Neural progenitor cell (in vitro differentiated cells): ENCODE measurements around the gene GPR148. TPM values are rescaled to one million over a fixed set of nuclear protein-coding genes. Genes with fewer than 3 reads are reported as not detected.

ENCODE experiments used
- DNase-seq: peaks from one replicate; pipeline ENCODE4 v3.0.0-alpha.2; 2016; ENCODE audit warnings: low spot score
- H2AFZ ChIP-seq: fragments of 200-600 bp; sonication (generic); replicated peaks from 2 replicates; pipeline ENCODE4 v1.6.1; 2016; ENCODE audit warnings: antibody characterized with exemption
- H3F3A ChIP-seq: fragments of 200-600 bp; sonication (generic); 2 replicates; pipeline ENCODE4 v1.6.1; 2016; ENCODE audit warnings: antibody characterized with exemption, low read depth
- H3K27ac ChIP-seq: fragments of 200-600 bp; sonication (generic); 2 replicates; pipeline ENCODE4 v1.5.1; 2016; ENCODE audit warnings: mild to moderate bottlenecking
- H3K27me3 ChIP-seq: fragments of 200-600 bp; sonication (generic); 2 replicates; pipeline ENCODE4 v1.6.1; 2016; ENCODE audit warnings: mild to moderate bottlenecking, moderate library complexity
- H3K36me3 ChIP-seq: fragments of 200-600 bp; sonication (generic); 2 replicates; pipeline ENCODE4 v1.5.1; 2016
- H3K4me1 ChIP-seq: fragments of 200-600 bp; sonication (generic); 2 replicates; pipeline ENCODE4 v1.6.1; 2016; ENCODE audit warnings: mixed run types
- H3K4me2 ChIP-seq: fragments of 200-600 bp; sonication (generic); 2 replicates; pipeline ENCODE4 v1.6.1; 2016
- H3K4me3 ChIP-seq: fragments of 200-600 bp; sonication (generic); 2 replicates; pipeline ENCODE4 v1.5.1; 2016
- H3K79me2 ChIP-seq: fragments of 200-600 bp; sonication (generic); 2 replicates; pipeline ENCODE4 v1.6.1; 2016; ENCODE audit warnings: low read depth
- H3K9ac ChIP-seq: fragments of 200-600 bp; sonication (generic); 2 replicates; pipeline ENCODE4 v1.6.1; 2016
- H3K9me3 ChIP-seq: fragments of 200-600 bp; sonication (generic); 2 replicates; pipeline ENCODE4 v1.5.1; 2016; ENCODE audit warnings: low read depth
- H4K20me1 ChIP-seq: fragments of 200-600 bp; sonication (generic); 2 replicates; pipeline ENCODE4 v1.6.1; 2016; ENCODE audit warnings: low read depth
- H3K27ac Mint-ChIP-seq: 3 replicates; pipeline ENCODE4 v1.8.0; 2021; ENCODE audit warnings: mixed read lengths
- H3K27me3 Mint-ChIP-seq: 2 replicates; pipeline ENCODE4 v1.8.0; 2022; ENCODE audit warnings: low read depth, mild to moderate bottlenecking, inconsistent platforms, moderate library complexity, mixed read lengths; ENCODE audit not compliant: insufficient read depth
- H3K36me3 Mint-ChIP-seq: 3 replicates; pipeline ENCODE4 v1.8.0; 2021; ENCODE audit warnings: mixed read lengths
- H3K4me1 Mint-ChIP-seq: 3 replicates; pipeline ENCODE4 v1.8.0; 2021; ENCODE audit warnings: mixed read lengths
- H3K4me3 Mint-ChIP-seq: 3 replicates; pipeline ENCODE4 v1.8.0; 2021; ENCODE audit warnings: mild to moderate bottlenecking, moderate library complexity, mixed read lengths
- H3K9me3 Mint-ChIP-seq: 3 replicates; pipeline ENCODE4 v1.8.0; 2020; ENCODE audit warnings: mixed read lengths
- EZH2 ChIP-seq: fragments of 200-600 bp; sonication (generic); IDR thresholded peaks from 2 replicates; pipeline ENCODE4 v1.6.1; 2017; ENCODE audit warnings: antibody characterized with exemption, mild to moderate bottlenecking, moderate library complexity
- EZH2phosphoT487 ChIP-seq: fragments of 200-600 bp; sonication (generic); IDR thresholded peaks from 2 replicates; pipeline ENCODE4 v1.6.1; 2017; ENCODE audit warnings: antibody characterized with exemption
- total RNA-seq: library from RNA; depleted of rRNA; stranded (reverse); fragments of >200 nt; gene quantifications from 2 replicates; pipeline ENCODE4 v1.2.3, GENCODE V29; 2015; ENCODE audit warnings: low replicate concordance
- TF ChIP-seq, protein P1 (sequence below): fragments of 200-600 bp; sonication (generic); IDR thresholded peaks from 2 replicates; pipeline ENCODE4 v1.5.1; 2017; ENCODE audit warnings: antibody characterized with exemption, mild to moderate bottlenecking

The GPR148 gene
- total RNA-seq, 1 donor from 2014 or later = not detected

GRCh38 chr2:130768191-130768855 is 39.5 kb downstream of the GPR148 start:
- no peak for TF ChIP-seq EZH2phosphoT487
- TF ChIP-seq, protein P1, sequence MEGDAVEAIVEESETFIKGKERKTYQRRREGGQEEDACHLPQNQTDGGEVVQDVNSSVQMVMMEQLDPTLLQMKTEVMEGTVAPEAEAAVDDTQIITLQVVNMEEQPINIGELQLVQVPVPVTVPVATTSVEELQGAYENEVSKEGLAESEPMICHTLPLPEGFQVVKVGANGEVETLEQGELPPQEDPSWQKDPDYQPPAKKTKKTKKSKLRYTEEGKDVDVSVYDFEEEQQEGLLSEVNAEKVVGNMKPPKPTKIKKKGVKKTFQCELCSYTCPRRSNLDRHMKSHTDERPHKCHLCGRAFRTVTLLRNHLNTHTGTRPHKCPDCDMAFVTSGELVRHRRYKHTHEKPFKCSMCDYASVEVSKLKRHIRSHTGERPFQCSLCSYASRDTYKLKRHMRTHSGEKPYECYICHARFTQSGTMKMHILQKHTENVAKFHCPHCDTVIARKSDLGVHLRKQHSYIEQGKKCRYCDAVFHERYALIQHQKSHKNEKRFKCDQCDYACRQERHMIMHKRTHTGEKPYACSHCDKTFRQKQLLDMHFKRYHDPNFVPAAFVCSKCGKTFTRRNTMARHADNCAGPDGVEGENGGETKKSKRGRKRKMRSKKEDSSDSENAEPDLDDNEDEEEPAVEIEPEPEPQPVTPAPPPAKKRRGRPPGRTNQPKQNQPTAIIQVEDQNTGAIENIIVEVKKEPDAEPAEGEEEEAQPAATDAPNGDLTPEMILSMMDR = peak; percentile 20
- DNase-seq = no peak
- no peaks in the 10 kb centered on the region for H3K79me2 ChIP-seq
- Mint-ChIP-seq H3K4me3 (no peak overlapping the region), H3K4me1 (no peaks in the 10 kb centered on the region), H3K36me3 (no peaks in the 10 kb centered on the region), H3K27me3 (peaks cover 7% of the 10 kb centered on the region), H3K9me3 (peaks cover 15% of the 10 kb centered on the region), H3K27ac (no peak overlapping the region)
- no peak overlapping the region for H3K4me2 ChIP-seq
- no peak overlapping the region for H3K4me3 ChIP-seq
- H2AFZ ChIP-seq = no peak overlapping the region
- H4K20me1 ChIP-seq = no peaks in the 10 kb centered on the region
- H3K27ac ChIP-seq = no peak overlapping the region
- H3K9ac ChIP-seq = no peak overlapping the region
- no peaks in the 10 kb centered on the region for H3K4me1 ChIP-seq
- H3F3A ChIP-seq = no peaks in the 10 kb centered on the region
- peaks cover 6% of the 10 kb centered on the region for H3K9me3 ChIP-seq
- no peaks in the 10 kb centered on the region for H3K27me3 ChIP-seq
- no peaks in the 10 kb centered on the region for H3K36me3 ChIP-seq

GRCh38 chr2:130769343-130769907 is 40.6 kb downstream of the GPR148 start:
- Mint-ChIP-seq H3K4me1 (no peaks in the 10 kb centered on the region), H3K27ac (no peak overlapping the region), H3K36me3 (no peaks in the 10 kb centered on the region), H3K9me3 (peaks cover 17% of the 10 kb centered on the region), H3K27me3 (peaks cover 7% of the 10 kb centered on the region), H3K4me3 (no peak overlapping the region)
- Histone ChIP-seq H3K27me3 (no peaks in the 10 kb centered on the region), H3F3A (no peaks in the 10 kb centered on the region), H3K9ac (no peak overlapping the region), H3K4me2 (no peak overlapping the region), H3K36me3 (no peaks in the 10 kb centered on the region), H3K4me1 (no peaks in the 10 kb centered on the region), H4K20me1 (no peaks in the 10 kb centered on the region), H3K79me2 (no peaks in the 10 kb centered on the region), H2AFZ (no peak overlapping the region), H3K4me3 (no peak overlapping the region), H3K9me3 (peaks cover 6% of the 10 kb centered on the region), H3K27ac (no peak overlapping the region)
- TF ChIP-seq, protein P1 = no peak
- TF ChIP-seq EZH2phosphoT487 (no peak), EZH2 (no peak)
- no peak for DNase-seq

GRCh38 chr2:130776550-130776949 is 47.7 kb downstream of the GPR148 start:
- Histone ChIP-seq H3K9ac (no peak overlapping the region), H3K9me3 (peaks cover 6% of the 10 kb centered on the region), H3K27ac (no peak overlapping the region), H4K20me1 (no peaks in the 10 kb centered on the region), H2AFZ (no peak overlapping the region), H3K36me3 (no peaks in the 10 kb centered on the region), H3K4me1 (no peaks in the 10 kb centered on the region), H3K4me2 (no peak overlapping the region), H3F3A (no peaks in the 10 kb centered on the region), H3K27me3 (no peaks in the 10 kb centered on the region), H3K4me3 (no peak overlapping the region), H3K79me2 (no peaks in the 10 kb centered on the region)
- peaks cover 3% of the 10 kb centered on the region for H3K27me3 Mint-ChIP-seq
- H3K36me3 Mint-ChIP-seq = no peaks in the 10 kb centered on the region
- no peak for DNase-seq
- TF ChIP-seq EZH2 = no peak
- TF ChIP-seq, protein P1 = peak; percentile 22
- no peak overlapping the region for H3K27ac Mint-ChIP-seq
- H3K9me3 Mint-ChIP-seq = peaks cover 15% of the 10 kb centered on the region
- no peaks in the 10 kb centered on the region for H3K4me1 Mint-ChIP-seq
- no peak overlapping the region for H3K4me3 Mint-ChIP-seq
